Gastroesophageal sphincter (tissue), 3 donors: Measurements from ENCODE around the gene SLC51B.

ENCODE experiments used
- EP300 ChIP-seq: sonication (generic); formaldehyde crosslinking; IDR thresholded peaks from one replicate; pipeline ENCODE4 v1.6.1; 2017; ENCODE audit warnings: antibody characterized with exemption, mild to moderate bottlenecking
- TF ChIP-seq, protein P1 (sequence below), 4 experiments: fragments of 200-600 bp in 2 of 4; fragments of 450-650 bp in 2 of 4; sonication (generic) in 1 of 4; IDR thresholded peaks; one replicate each; pipeline ENCODE4 v1.5.1; 2017 to 2019; ENCODE audit warnings: antibody characterized with exemption in 4 of 4, mild to moderate bottlenecking in 2 of 4, moderate library complexity in 2 of 4

DNA sequence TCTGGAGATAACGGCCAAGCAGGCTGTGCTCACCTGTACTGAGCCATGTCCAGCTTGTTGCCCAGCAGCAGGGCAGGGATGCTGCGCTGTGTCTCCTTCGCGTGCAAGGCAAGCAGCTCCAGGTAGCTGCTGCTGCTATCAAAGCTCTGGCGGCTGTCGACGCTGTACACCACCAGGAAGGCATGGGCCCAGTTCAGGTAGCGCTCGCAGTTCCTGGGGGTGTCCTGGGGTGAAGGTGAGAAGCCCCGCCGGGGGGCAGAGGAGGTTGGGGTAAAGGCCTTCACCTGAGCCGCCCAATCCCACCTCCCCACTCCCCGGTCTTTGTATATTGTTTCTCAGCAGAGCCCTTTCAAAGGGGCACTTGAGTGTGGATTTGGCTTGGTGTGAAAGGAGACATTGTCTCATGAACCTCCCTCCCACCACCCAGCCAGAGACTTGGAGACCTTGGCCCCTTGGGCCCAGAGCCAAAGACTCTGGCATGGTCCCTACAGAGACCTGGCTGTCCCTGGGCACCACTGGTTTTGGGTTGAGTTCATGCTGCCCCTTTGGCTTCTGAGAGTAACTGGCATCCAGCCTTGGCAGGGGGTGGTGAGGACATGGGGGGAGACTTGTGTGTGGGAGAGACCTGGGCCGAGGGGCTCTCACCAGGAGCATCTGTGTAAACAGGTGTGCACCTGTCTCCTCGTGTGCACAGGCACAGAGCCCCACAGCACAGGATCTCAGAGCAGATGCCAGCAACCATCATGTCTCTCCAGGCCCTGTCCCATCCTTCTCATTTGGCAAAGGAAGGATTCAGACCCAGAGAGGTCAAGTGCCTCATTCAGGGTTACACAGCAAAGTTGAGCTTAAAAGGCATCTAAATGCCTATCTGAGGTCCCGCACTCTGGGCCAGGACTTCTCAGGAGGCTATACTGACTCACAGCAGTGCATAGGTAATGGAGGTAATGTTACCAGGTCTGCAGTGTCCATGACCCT lies 13.5 kb downstream of the SLC51B start:
- TF ChIP-seq, protein P1, sequence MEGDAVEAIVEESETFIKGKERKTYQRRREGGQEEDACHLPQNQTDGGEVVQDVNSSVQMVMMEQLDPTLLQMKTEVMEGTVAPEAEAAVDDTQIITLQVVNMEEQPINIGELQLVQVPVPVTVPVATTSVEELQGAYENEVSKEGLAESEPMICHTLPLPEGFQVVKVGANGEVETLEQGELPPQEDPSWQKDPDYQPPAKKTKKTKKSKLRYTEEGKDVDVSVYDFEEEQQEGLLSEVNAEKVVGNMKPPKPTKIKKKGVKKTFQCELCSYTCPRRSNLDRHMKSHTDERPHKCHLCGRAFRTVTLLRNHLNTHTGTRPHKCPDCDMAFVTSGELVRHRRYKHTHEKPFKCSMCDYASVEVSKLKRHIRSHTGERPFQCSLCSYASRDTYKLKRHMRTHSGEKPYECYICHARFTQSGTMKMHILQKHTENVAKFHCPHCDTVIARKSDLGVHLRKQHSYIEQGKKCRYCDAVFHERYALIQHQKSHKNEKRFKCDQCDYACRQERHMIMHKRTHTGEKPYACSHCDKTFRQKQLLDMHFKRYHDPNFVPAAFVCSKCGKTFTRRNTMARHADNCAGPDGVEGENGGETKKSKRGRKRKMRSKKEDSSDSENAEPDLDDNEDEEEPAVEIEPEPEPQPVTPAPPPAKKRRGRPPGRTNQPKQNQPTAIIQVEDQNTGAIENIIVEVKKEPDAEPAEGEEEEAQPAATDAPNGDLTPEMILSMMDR (IDR thresholded peaks at IDR 0.05), result no peak
- TF ChIP-seq EP300, result no peak
